Muscle of leg (tissue), 11 donors: ENCODE data around the gene RABGAP1L. TPM values are rescaled to one million over a fixed set of nuclear protein-coding genes. Genes with fewer than 3 reads are reported as not detected.

ENCODE experiments used
- DNase-seq: peaks from one replicate; pipeline ENCODE4 v3.0.0; 2013
- H3K27ac ChIP-seq: one replicate; pipeline ENCODE4 v1.5.1; 2013; ENCODE audit warnings: mild to moderate bottlenecking, low read length, control low read depth
- H3K27me3 ChIP-seq: one replicate; pipeline ENCODE4 v1.6.1; 2013; ENCODE audit warnings: low read length; ENCODE audit not compliant: control insufficient read depth, insufficient read depth
- H3K36me3 ChIP-seq: one replicate; pipeline ENCODE4 v1.6.1; 2013; ENCODE audit warnings: low read length; ENCODE audit not compliant: control insufficient read depth, insufficient read depth
- H3K4me1 ChIP-seq: one replicate; pipeline ENCODE4 v1.6.1; 2013; ENCODE audit warnings: low read length; ENCODE audit not compliant: control insufficient read depth, insufficient read depth
- H3K4me3 ChIP-seq: one replicate; pipeline ENCODE4 v1.5.1; 2013; ENCODE audit warnings: low read length, control low read depth
- H3K9me3 ChIP-seq: replicated peaks from 2 replicates; pipeline ENCODE4 v1.6.1; 2013; ENCODE audit warnings: low read depth, low read length; ENCODE audit not compliant: control insufficient read depth
- WGBS: methylation state at CpG from one replicate; pipeline ENCODE4 v1.1.5; 2013; ENCODE audit warnings: missing lambda C conversion rate; ENCODE audit not compliant: insufficient coverage; 5-methylcytosine and 5-hydroxymethylcytosine counted together
- polyA plus RNA-seq, 8 donors: library from polyadenylated mRNA; unstranded; fragments of 120-200 nt; gene quantifications; one replicate each; pipeline versions ENCODE4 v1.2.1 to v1.2.3, GENCODE V29; 2013; ENCODE audit warnings: inconsistent platforms in 1 of 8, low replicate concordance in 1 of 8; ENCODE audit not compliant: insufficient read length in 8 of 8, insufficient read depth in 1 of 8
- total RNA-seq: library from RNA; stranded (reverse); fragments of 120-200 nt; gene quantifications from one replicate; pipeline ENCODE4 v1.2.4, GENCODE V29; 2013

The RABGAP1L gene
- total and polyA plus RNA-seq, 9 donors, result 9.8 to 27.2 (median 11.6) TPM

DNA sequence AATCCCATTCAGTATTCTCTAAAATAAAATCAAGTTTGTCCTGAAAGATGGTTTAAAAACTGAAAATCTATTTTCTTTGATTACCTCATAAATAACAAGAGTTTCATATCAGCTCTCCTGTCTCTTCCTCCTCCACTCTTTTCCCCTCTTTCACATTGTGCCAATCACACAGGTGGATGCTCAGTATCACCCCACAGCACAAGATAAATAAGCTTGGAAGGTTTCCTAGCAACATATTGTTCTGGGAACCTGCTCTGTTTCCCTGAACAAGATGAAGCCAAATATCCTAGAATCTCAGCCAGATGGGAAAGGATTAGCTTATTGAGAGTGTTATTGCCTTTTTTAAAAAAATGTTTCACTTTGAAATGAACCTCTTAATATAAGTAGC, 794.7 kb downstream of the RABGAP1L start:
- DNase-seq, result peak; percentile 89
- no peaks in the 10 kb centered on the region for H3K36me3 ChIP-seq
- no peaks in the 10 kb centered on the region for H3K9me3 ChIP-seq
- no peak overlapping the region for H3K4me3 ChIP-seq
- H3K27me3 ChIP-seq, result no peaks in the 10 kb centered on the region
- peaks cover 4% of the 10 kb centered on the region for H3K4me1 ChIP-seq
- H3K27ac ChIP-seq, result peak overlapping the region; percentile 81

DNA sequence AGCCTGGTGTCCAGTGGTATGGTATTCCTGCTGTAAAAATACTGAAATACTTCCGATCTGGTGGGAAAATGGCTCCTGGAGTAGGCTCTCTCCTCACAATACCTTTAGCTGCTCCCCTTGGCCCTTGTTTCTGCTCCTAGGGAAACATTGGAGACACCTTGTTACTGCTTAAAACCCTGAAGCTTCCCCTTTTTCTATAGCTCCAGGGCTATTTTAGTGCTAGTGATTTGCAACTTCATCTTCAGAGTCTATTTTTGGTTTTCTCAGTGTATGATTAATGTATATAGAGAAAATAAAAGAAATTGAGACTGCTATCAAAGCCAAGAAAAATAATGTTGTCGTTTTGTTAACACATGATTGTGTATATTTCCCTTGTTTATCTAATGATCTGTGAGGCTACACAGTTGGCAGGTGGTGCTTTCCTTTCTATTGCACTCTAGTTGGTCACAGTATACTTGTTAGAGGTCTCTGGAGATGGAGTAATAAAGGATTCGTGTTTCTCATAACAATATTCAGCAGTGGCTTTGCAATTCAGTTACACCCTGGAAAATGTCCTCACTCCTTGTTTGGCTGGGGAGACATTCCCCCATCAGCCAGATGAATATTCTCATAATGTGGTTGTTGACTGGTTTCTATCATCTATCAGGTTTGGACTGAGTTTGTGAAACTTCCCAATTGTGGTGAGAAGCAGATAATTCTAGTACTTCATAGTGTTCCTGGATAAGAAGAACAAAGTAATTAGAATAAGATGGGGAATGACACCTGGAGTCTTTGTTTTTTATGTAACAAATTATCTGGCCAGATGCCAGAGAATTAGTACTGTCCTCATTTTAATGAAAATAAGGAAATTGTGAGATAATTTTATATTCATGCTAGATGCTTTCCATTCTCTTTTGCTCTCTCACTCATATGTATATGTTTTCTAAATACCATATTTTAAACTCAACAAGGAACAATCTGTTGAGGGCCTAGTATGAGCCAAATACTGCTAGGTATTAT, 795.6 kb downstream of the RABGAP1L start:
- WGBS, result no CpG with 5 or more reads among the region's 3 CpGs
- Histone ChIP-seq H3K9me3 (no peaks in the 10 kb centered on the region), H3K4me3 (no peak overlapping the region), H3K36me3 (no peaks in the 10 kb centered on the region), H3K4me1 (peaks cover 4% of the 10 kb centered on the region), H3K27ac (peak overlapping the region; percentile 81), H3K27me3 (no peaks in the 10 kb centered on the region)
- DNase-seq, result peak; percentile 85

DNA sequence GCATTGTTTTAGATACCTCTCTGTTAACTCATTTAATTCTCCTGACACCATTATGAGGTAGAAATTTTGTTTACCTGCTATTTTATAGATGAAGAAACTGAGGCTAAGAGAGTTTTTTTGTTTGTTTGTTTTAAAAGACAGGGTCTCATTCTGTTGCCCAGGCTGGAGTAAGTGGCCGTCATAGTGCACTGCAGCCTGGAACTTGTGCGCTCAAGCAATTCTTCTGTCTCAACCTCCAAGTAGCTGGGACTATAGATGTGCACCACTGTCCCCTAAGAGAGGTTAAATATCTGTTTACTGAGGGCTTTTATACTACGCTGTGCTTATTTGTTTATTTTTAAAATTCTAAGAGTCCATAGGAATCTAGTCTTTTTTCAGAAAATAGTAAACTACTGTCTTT, 796.8 kb downstream of the RABGAP1L start:
- no CpG with 5 or more reads among the region's 3 CpGs for WGBS
- Histone ChIP-seq H3K27me3 (no peaks in the 10 kb centered on the region), H3K36me3 (no peaks in the 10 kb centered on the region), H3K4me1 (peaks cover 4% of the 10 kb centered on the region), H3K4me3 (no peak overlapping the region), H3K27ac (no peak overlapping the region), H3K9me3 (no peaks in the 10 kb centered on the region)
- DNase-seq, result no peak

DNA sequence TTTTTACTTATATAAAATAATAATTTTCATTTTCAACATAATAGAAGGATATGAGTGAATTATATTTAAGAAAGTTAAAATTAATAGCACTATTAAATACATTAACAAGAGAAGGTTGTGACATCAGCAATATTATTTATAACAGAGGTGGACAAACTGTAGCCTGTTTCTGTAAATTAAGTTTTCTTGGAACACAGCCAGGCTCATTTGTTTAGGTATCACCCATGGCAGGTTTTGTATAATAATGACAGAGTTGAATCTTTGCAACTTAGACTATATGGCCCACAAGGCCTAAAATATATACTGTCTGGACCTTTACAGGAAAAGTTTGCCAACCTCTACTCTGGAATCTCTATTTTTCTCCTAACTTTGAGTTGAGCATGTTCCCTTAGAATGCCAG, 797.7 kb downstream of the RABGAP1L start:
- Histone ChIP-seq H3K4me1 (peaks cover 4% of the 10 kb centered on the region), H3K36me3 (no peaks in the 10 kb centered on the region), H3K27me3 (no peaks in the 10 kb centered on the region), H3K9me3 (no peaks in the 10 kb centered on the region), H3K4me3 (no peak overlapping the region), H3K27ac (no peak overlapping the region)
- DNase-seq, result no peak

DNA sequence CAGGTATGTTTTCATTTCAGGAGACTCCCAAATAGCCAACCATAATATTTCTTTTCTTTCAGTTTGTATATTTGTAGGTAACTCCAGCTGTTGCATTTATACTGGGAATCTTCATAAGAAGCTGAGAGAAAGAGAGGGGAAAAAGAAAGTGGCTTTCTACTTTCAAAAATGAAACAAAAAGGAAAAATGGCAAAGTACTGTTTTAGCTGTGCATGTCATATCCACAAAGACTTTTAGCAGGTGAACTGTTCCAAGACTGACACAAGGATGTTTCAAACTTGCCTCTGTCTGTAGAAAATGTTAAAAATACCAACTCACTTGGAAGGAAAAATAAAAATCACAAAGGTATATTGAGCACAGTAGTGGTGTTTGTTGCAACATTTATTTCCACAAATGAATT, 798.5 kb downstream of the RABGAP1L start:
- H3K36me3 ChIP-seq, result no peaks in the 10 kb centered on the region
- no peaks in the 10 kb centered on the region for H3K27me3 ChIP-seq
- no peak for DNase-seq
- H3K9me3 ChIP-seq, result no peaks in the 10 kb centered on the region
- peaks cover 4% of the 10 kb centered on the region for H3K4me1 ChIP-seq
- H3K4me3 ChIP-seq, result no peak overlapping the region
- H3K27ac ChIP-seq, result no peak overlapping the region

DNA sequence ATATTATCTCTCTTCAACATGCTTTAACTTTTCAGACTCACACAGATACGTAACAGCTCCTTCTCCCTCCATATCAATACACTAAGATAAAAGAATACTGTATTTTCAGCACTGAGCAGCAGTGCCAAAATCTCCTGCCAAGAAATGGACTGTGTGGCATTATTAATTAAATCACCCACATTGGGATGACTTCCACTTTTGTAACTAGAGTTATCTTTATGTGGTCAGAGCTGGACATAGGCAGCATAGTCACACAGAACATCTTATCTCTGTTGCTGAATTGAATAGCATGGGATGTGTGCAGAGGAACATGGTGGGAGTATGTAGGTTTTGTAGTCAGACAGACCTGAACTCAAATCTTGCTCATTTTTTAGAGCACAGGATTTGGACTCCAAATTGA, 799.1 kb downstream of the RABGAP1L start:
- peaks cover 4% of the 10 kb centered on the region for H3K4me1 ChIP-seq
- H3K27ac ChIP-seq, result no peak overlapping the region
- 78% methylated on average over 1 of the region's 1 CpG for WGBS
- H3K27me3 ChIP-seq, result no peaks in the 10 kb centered on the region
- no peaks in the 10 kb centered on the region for H3K36me3 ChIP-seq
- no peak overlapping the region for H3K4me3 ChIP-seq
- DNase-seq, result no peak
- H3K9me3 ChIP-seq, result no peaks in the 10 kb centered on the region

DNA sequence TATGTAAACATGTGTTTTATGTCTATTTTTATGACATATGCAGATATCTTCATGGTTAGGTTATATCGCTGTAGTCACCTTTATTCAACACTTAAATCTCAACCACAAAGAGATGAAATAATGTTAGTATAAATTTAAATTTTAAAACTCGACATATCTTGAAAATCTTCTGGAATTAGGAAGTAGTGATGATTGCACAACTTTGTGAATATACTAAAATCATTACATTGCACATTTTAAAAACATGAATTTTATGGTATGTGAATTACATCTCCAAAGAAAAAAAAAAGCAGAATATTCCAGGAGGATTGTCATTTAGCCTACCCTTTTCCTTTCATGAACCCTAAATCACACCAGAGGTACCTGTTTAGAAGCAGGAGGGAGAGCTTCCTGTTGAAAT, 801.0 kb downstream of the RABGAP1L start:
- peaks cover 5% of the 10 kb centered on the region for H3K4me1 ChIP-seq
- DNase-seq, result no peak
- no peaks in the 10 kb centered on the region for H3K9me3 ChIP-seq
- H3K27me3 ChIP-seq, result no peaks in the 10 kb centered on the region
- H3K4me3 ChIP-seq, result no peak overlapping the region
- no peak overlapping the region for H3K27ac ChIP-seq
- WGBS, result no CpG with 5 or more reads among the region's 2 CpGs
- no peaks in the 10 kb centered on the region for H3K36me3 ChIP-seq

DNA sequence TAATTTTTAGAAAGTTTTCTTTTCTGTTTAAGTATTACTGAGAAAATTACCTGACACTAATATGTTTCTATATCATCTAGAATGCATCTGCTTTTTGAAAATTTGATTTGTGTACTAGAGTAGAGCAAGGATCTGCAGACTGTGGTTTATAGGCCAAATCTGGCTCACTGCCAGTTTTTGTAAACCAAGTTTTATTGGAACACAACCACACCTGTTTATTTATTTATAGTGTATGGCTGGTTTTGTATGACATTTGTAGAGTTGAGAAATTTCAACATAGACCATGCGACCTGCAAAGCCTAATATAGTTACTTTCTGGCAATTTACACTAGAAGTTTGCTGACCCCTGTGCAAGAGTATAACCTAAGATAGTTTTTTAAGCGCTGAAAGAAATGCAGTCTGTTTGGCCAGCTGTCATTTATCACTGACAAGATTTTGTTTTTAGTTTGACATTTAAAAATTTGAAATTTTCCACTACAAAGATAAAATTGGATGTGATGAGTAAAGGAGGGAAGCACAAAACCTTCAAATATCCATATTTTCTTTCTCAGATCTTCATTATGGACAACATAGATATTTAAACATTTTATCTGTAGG, 804.3 kb downstream of the RABGAP1L start:
- Histone ChIP-seq H3K4me1 (peaks cover 10% of the 10 kb centered on the region), H3K4me3 (no peak overlapping the region), H3K9me3 (no peaks in the 10 kb centered on the region), H3K27me3 (no peaks in the 10 kb centered on the region), H3K27ac (no peak overlapping the region), H3K36me3 (no peaks in the 10 kb centered on the region)
- no peak for DNase-seq
- WGBS, result no CpG with 5 or more reads among the region's 2 CpGs

DNA sequence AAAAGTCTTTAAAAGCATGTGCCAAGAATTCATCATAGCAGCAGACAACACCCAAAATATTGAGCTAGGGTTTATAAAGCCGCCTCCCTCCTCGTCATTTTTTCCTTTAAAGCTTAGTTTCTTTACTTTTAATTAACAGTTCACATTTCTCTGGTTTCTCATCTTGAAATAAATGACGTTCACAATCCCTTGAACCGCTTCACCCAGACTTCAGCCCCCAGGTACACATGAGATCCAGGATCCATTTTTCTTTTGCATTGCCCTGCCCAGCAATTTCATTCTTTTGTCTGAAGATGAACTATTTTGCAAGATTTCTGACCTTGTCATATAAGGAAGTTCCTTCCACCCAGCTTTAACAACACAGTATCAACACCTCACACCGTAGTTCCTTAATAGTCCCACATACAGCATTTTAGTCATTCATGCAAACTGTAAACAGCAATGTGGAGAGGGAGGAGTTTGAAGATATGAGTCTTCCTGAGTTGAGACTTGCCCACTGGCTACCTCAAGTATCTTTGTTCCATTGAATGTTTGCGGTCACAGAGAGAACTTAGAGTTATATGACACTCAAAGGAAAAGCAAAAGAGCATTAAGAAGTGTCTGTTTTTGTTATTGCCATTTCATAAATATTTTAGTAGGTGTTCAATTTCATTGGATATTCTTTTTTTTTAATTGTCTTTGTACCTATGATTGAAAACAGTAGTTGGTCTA, 805.1 kb downstream of the RABGAP1L start:
- H3K27ac ChIP-seq, result peak overlapping the region; percentile 74
- H3K36me3 ChIP-seq, result no peaks in the 10 kb centered on the region
- H3K4me3 ChIP-seq, result no peak overlapping the region
- DNase-seq, result peak; percentile 79
- H3K9me3 ChIP-seq, result no peaks in the 10 kb centered on the region
- 53% methylated on average over 4 of the region's 6 CpGs for WGBS
- H3K4me1 ChIP-seq, result peaks cover 10% of the 10 kb centered on the region
- H3K27me3 ChIP-seq, result no peaks in the 10 kb centered on the region

DNA sequence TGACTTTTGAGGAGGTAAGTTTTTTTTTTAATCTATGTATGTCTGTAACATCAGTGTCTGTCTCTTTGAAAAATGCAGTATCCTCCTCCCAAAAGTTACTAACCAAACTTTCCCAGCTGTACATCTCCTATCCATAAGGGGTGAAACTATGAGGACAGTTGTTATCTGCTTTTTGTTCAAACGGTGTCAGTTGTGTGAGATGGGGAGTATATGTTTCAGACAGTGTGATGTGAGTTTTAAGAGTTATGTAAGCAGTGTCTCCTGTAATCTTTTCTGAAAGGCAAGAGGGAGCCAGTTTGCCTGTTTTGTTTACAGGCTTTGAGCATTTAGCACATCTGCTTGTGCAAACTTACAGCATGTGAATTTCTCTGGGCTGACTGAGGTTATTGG, 805.6 kb downstream of the RABGAP1L start:
- Histone ChIP-seq H3K27me3 (no peaks in the 10 kb centered on the region), H3K4me1 (peaks cover 10% of the 10 kb centered on the region), H3K36me3 (no peaks in the 10 kb centered on the region), H3K9me3 (no peaks in the 10 kb centered on the region), H3K27ac (peak overlapping the region; percentile 74), H3K4me3 (no peak overlapping the region)
- no CpG with 5 or more reads among the region's 1 CpG for WGBS
- DNase-seq, result peak; percentile 80
